Fibroblast of skin of left quadriceps (primary cell): ENCODE data around the gene SKAP2.
A peak's percentile ranks its signal among the peaks of the same experiment; 100 is the strongest.

Experiments
- DNase-seq, 2 experiments: peaks; one replicate each; pipeline ENCODE4 v3.0.0-alpha.2; 2013; ENCODE audit warnings: low read depth in 2 of 2

The SKAP2 gene

GRCh38 chr7:26664735-26665416, 199.5 kb downstream of the SKAP2 start:
- DNase-seq = no peak

GRCh38 chr7:26664274-26664673, 200.1 kb downstream of the SKAP2 start:
- no peak for DNase-seq

DNA sequence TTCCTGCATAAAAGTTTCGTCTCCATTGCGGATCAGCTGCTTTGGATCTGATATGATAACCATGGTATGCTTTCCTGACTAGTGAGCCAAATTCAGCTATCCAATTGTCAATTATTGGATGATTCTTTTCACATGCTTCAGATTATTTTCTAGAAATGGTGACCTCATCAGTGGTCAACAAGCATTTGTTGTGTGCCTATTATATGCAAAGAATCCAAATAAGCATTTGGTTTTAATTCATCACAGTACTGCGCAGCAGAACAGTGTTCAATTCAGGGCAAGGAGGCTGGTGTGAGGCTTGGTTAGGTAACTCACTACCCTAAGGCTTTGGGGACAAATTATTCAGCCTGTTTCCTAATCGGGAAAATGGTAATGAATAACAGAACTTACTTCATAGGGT, 200.5 kb downstream of the SKAP2 start:
- peak in 1 of 2 experiments; percentile 5 for DNase-seq

DNA sequence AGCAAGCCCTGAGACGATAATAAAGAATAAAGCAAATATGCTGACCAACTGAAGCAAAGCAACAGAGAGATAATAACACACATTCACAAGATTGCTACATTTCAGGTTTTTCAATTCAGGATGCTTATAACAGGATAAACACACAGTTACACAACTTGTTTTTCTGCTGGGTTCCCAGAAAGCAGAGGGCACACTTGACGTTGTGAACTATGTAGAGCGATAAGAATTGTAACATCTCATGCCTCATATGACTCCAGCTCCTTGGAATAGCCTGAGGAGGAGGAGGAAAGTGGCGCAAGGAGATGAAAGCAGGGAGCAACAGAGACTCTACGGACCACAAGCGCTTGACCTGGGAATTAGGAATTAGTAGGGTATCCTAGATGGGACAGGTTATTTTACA, 201.7 kb downstream of the SKAP2 start:
- DNase-seq = no peak

DNA sequence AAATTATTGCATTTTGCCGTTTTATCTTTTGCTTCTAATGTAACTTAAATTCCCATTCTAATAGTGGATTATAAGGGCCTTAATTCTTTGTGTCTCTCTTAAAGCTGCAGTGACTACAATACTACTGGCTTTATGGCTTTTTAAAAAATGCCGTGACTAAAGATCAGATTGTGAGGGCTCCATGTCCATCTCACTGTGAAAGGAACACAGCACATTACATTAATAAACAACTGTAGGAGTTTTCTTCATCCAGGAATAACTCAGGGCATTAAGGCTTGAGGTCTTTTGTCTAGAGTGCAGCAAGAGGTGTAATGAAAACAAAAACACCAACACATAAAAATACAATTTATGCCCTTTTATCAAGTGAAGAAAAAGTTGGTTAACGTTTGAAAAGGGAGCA, 205.3 kb downstream of the SKAP2 start:
- no peak for DNase-seq

DNA sequence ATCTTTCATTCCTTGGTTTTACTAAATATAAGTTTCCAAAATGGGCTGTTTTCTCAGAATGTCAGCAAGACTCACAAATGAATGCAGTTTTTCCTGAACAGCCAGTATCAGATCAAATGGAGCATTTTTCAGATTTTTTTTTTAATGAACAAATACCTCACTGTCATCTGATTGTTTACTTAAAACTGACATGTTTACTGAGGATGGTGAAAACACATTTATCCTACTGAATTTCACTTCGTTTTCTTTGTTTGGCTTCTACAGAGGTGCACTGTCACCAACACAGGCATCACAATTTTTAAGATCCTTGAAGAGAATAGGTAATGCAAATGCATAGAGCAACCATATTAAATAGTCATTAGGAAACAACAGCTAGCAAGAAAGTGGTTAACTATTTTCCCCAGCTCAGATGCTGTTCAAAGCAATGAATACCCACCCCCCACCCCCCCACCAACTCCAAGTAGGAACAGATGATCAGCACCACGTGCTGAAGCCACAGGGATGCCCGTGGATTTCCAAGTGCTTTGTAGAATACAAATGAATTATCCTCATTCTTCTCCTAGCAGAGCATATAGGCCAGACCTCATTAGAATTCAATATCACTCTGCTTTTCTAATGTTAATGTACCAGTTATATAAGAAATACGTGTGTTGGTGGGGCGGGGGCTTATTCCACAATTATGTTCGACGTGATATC, 205.9 kb downstream of the SKAP2 start:
- no peak for DNase-seq

DNA sequence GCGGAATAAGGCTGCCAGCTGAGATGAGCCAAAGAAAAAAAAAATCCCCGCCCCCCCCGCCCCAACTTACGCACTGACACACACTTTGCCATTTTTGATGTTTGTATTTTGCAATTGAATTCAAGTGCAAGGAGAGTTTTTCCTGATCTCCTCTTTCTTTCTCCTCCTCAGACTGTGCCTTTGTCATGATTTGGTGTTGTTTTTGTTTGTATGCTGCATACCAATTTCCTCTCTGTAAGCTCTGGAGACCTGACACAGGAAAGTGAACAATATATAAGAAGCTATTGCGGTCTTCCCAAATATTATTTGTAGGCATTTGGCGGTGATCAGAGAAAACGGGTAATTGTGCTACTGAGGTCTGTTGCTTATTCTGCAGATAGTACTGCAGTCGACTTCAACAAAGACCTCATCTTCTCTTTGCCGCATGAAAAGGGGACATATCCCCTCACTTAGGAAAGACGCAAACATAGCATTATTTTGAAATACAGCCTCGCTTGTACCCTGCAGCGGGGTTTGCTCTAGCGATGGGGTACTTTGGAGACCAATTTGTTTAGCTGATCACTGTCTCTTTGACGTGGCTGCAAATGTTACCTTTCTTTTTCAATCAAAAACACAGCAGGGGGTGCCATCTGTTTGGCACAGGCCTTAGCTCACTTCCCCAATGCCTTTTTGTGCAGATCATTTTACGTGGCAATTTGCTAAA, 206.6 kb downstream of the SKAP2 start:
- no peak for DNase-seq

DNA sequence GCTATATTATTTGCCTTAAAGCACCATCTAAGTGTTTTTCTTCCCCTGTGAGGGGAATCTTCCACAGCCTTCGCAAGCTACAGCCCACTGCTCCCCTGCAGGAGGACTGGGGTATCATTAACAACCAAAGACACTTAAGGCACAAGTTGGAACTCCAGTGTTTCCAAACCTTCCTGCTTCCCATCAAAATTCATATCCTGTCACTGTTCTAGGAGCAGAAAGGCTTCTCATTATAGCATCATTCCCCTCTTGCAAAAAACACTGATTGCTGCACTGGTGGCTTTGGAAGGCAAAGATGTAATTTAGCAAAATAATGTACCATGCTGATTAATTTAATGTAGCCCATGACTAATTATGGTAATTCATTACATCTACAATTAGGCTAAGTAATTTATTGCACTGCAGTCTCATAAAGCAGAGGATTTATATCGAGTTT, 207.2 kb downstream of the SKAP2 start:
- no peak for DNase-seq

GRCh38 chr7:26656735-26657134, 207.7 kb downstream of the SKAP2 start:
- no peak for DNase-seq

DNA sequence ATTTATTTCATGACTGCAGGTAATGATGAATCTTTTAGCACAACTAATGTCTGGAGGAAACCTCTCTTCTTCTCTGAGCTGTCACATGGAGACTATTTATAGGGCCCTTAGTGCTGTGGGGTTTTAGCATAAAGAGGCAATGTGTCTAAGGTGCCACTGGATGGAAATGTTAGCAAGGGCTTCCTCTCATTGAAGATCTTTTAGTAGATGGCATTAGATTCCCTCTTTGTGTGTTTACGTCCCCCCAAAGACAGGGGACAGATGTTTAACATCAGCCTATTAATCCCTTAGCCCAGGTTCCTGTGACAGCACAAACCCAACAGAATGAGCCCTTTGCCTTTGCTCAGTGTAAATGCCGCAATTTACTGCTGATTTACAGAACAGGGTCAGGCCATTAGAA, 208.6 kb downstream of the SKAP2 start:
- no peak for DNase-seq

DNA sequence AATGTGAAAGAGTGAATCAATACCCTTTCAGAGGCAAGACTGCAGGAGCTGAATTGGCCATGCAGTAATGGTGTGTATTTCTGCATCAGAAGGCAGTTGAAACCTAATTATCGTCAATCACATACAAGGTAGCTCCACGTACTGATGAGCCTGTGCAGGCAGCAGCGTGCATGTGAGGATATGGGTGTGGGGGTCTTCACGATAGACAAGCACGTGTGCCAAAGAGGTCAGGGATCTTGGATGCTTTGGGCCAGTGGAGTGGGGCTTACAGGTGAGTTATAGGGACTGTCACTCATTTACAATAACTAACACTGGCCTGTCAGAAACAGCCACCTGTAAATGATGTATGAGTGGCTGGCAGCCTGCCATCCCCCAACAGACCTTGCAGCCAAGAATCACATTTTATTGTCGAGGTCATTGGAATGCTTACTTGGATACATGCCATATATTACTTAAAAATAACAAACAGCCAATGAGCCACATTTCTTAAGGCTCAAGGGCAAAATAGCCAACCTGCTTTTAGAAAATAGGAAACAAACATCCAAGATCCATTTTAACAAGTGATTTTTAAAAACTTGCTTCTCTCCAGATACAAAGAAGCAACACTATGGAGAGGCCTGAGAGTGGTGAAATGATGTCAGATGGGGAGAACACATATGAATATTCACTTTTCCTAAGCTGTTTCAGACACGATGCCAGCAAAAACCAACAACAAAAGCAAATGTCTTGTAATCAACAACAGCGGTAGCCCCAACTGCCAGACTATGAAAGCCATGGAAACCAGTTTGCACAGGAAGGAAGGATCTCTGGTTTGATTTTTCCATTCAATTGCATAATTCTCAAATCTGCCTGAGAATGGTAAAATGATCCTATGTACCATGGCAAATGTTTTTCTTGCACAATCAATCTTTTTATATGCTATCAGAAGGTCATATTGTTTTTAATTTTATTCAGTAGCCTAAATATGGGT, 210.7 kb downstream of the SKAP2 start:
- no peak for DNase-seq

GRCh38 chr7:26652401-26653100, 211.8 kb downstream of the SKAP2 start:
- no peak for DNase-seq

DNA sequence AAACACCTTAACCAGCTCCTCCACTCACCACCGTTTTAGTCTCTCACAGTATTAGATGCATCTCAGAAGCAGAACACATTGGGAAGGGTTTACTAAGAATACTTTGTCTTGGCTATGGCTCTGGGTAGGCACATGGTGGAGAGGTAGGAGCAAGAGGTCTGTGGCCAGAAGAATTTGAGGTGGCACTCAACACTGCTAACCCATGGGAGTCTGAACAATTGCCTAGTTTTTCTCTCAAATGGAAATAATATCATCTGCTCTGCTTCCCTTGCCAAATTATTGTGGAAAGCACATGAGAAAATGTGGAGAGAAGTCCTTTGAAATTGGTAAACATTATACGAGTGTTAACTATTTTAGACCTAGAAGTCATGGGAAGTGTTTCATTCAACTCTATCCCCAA, 214.3 kb downstream of the SKAP2 start:
- DNase-seq = no peak

DNA sequence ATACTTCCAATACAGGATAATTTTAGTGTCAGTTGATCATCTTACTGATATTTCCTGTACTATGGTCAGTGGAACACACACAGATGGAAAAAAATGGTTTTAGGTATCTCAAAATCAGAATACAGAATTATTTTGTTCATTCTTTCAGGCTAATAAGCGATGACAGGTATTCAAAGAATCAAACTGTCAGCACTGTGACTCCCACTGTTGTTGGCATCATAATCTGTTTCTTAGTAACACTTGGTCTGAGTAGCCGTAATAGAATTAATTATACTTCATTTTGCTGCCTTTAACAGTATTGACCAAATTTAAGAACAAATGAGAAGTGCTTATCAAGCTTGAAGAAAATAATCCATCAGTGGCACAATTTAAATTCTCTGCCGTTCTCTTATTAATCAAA, 215.0 kb downstream of the SKAP2 start:
- DNase-seq = no peak

GRCh38 chr7:26648554-26648953, 215.8 kb downstream of the SKAP2 start:
- DNase-seq = peak; percentile 17 to 23

DNA sequence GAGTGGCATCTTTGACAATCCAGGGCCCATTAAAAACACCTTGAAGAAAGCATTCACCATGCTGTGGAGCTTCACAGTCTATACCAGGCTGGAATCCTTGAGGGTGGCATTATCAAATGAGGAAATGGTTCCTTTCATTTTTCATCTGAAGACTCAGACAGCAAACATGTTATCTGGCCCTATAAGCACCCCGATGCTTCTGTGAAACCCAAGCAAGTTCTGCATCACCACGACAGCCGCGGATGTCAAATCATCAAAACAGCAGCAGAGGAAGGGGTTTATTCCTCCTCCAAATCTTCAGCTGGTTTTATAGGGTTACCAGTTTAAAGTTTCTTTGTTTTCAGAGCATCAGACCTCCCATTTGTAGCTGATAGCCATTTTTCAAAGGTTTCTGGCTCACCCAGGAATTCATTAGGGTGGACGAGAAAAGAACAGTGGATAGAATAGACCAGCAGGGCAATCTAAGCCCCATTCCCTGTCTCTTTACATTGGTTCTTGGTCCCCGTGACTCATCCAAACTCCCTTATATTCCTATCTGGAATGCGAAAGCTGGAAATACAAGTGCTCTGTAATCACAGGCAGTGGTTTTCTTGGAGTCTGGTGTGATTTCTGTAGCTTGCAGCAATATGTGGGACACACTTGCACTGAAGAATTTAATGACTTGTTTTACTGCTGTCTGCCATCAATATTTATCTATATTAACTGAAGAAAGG, 217.9 kb downstream of the SKAP2 start:
- DNase-seq = peak; percentile 3 to 7

- no peak for DNase-seq
Observed at GRCh38 chr7:26645121-26645520, 219.3 kb downstream of the SKAP2 start.

GRCh38 chr7:26642416-26642815, 222.0 kb downstream of the SKAP2 start:
- no peak for DNase-seq

- no peak for DNase-seq
Observed at GRCh38 chr7:26639695-26640094, 224.7 kb downstream of the SKAP2 start.

DNA sequence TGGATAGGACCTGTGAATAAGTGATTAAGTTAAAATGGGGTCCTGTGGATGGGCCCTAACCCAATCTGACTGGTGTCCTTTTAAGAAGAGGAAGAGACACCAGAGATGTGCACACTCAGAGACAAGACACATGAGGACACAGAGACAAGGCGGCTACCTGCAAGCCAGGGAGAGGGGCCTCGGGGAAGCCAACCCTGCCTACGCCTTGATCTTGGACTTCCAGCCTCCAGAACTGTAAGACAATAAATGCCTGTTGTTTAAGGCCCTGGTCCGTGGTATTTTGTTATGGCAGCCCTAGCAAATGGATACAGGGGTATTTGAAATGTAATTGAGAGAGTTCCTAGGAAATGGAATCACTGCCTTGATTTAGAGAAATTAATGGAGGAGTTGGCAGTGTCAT, 225.3 kb downstream of the SKAP2 start:
- no peak for DNase-seq
